Spleen (tissue), 11 donors: ENCODE measurements around the gene SLCO4C1. TPM values are rescaled to one million over a fixed set of nuclear protein-coding genes. Genes with fewer than 3 reads are reported as not detected.

ENCODE experiments used
- DNase-seq: peaks from one replicate; pipeline ENCODE4 v3.0.0-alpha.2; 2020
- H3K27ac ChIP-seq, 8 donors: fragments of 200-600 bp; sonication (generic) in 7 of 8; 1 replicate in 4 of 8; 2 replicates in 4 of 8; pipeline versions ENCODE4 v1.5.0 to v1.8.0; 2016 to 2021; ENCODE audit warnings: inconsistent platforms in 4 of 8, mild to moderate bottlenecking in 4 of 8, moderate library complexity in 1 of 8
- H3K27me3 ChIP-seq, 7 donors: fragments of 200-600 bp; sonication (generic) in 6 of 7; replicated peaks in 1 of 7; 1 replicate in 4 of 7; 2 replicates in 3 of 7; pipeline versions ENCODE4 v1.5.0 to v1.8.0; 2016 to 2021; ENCODE audit warnings: inconsistent platforms in 3 of 7, mild to moderate bottlenecking in 1 of 7
- H3K36me3 ChIP-seq, 6 donors: fragments of 200-600 bp; sonication (generic) in 5 of 6; 1 replicate in 4 of 6; 2 replicates in 2 of 6; pipeline versions ENCODE4 v1.5.0 to v1.8.0; 2016 to 2021; ENCODE audit warnings: inconsistent platforms in 2 of 6
- H3K4me1 ChIP-seq, 6 donors: fragments of 200-600 bp; sonication (generic) in 5 of 6; 1 replicate in 3 of 6; 2 replicates in 3 of 6; pipeline versions ENCODE4 v1.5.0 to v1.8.0; 2016 to 2021; ENCODE audit warnings: inconsistent platforms in 3 of 6
- H3K4me3 ChIP-seq, 8 donors: fragments of 200-600 bp; sonication (generic) in 7 of 8; 1 replicate in 4 of 8; 2 replicates in 4 of 8; pipeline versions ENCODE4 v1.5.0 to v1.8.0; 2016 to 2021; ENCODE audit warnings: inconsistent platforms in 4 of 8, mild to moderate bottlenecking in 4 of 8, moderate library complexity in 2 of 8
- H3K9me3 ChIP-seq, 8 donors: fragments of 200-600 bp; sonication (generic) in 7 of 8; 1 replicate in 4 of 8; 2 replicates in 4 of 8; pipeline versions ENCODE4 v1.5.0 to v1.8.0; 2016 to 2021; ENCODE audit warnings: inconsistent platforms in 4 of 8
- CTCF ChIP-seq, 11 experiments: fragments of 200-600 bp in 7 of 11; fragments of 450-650 bp in 4 of 11; sonication (generic) in 4 of 11; IDR thresholded peaks in 8 of 11; conservative IDR thresholded peaks in 3 of 11; 1 replicate in 7 of 11; 2 replicates in 4 of 11; pipeline versions ENCODE4 v1.4.0 to v1.8.0; 2016 to 2021; ENCODE audit warnings: antibody characterized with exemption in 11 of 11, inconsistent platforms in 4 of 11, mild to moderate bottlenecking in 1 of 11
- POLR2A ChIP-seq, 3 donors: fragments of 450-650 bp; IDR thresholded peaks; one replicate each; pipeline ENCODE4 v1.5.1; 2017; ENCODE audit warnings: antibody characterized with exemption in 3 of 3, mild to moderate bottlenecking in 1 of 3
- POLR2AphosphoS5 ChIP-seq, 3 donors: sonication (generic); formaldehyde crosslinking; IDR thresholded peaks; one replicate each; pipeline ENCODE4 v1.5.1; 2017; ENCODE audit warnings: antibody characterized with exemption in 3 of 3
- WGBS, 5 donors: extraction: QIAGEN DNeasy Blood & Tissue Kit in 3 of 5; methylation state at CpG; one replicate each; pipeline versions ENCODE4 v1.1.5 to v1.1.7; 2013 to 2018; 5-methylcytosine and 5-hydroxymethylcytosine counted together
- intact Hi-C: fragments of 100-400 bp; cut with DNase I; formaldehyde crosslinking; loops from one replicate; pipeline ENCODE4 v1.15.0; 2023; ENCODE audit warnings: low total_unique reads
- polyA plus RNA-seq, 3 donors: library from polyadenylated mRNA; stranded (reverse); fragments of 200-250 nt; gene quantifications; one replicate each; pipeline ENCODE4 v1.2.1, GENCODE V29; 2013
- total RNA-seq, 7 donors: library from RNA; depleted of rRNA in 3 of 7; stranded (reverse); fragments of >200 nt in 3 of 7; fragmentation: NEBNext Ultra II Directional in 4 of 7; extraction: Animal tissue kit (Norgen Biotek cat#: 25700) in 4 of 7; gene quantifications; one replicate each; pipeline versions ENCODE4 v1.1.0 to v1.2.1, GENCODE V29; 2016 to 2021
- donor health status: healthy with polysubstance abuse.
- donor health status: DM: no; HTN: no; CAD: no; lungs with moderate emphysema.
- donor health status: DM: no; HTN: no; CAD: no.
- donor health status: Bipolar disorder and iron deficiency.
- donor health status: healthy.
- donor health status: DM: no; HTN: no; CAD: no.
- donor health status: DM: yes; HTN: yes; CAD: no.

The SLCO4C1 gene
- total and polyA plus RNA-seq, 10 donors = 0.06 to 6.6 (median 2.3) TPM

GRCh38 chr5:102271759-102272158 is 24.3 kb downstream of the SLCO4C1 start:
- Histone ChIP-seq H3K4me1 (no peaks in the 10 kb centered on the region), H3K36me3 (peaks cover 0 to 7% (median 0%) of the 10 kb centered on the region in 6 donors), H3K9me3 (peaks cover 3 to 29% (median 25%) of the 10 kb centered on the region in 8 donors), H3K27ac (no peak overlapping the region), H3K27me3 (no peaks in the 10 kb centered on the region), H3K4me3 (no peak overlapping the region)
- intact Hi-C loops = no loop called here
- whole genome bisulfite sequencing, 5 donors = 73 to 80% (median 79%) methylated on average over 3 of the region's 3 CpGs
- TF ChIP-seq POLR2AphosphoS5 (IDR thresholded peaks at IDR 0.05) (no peak), POLR2A (IDR thresholded peaks at IDR 0.05) (no peak), CTCF (IDR thresholded peaks at IDR 0.05 in 8 of 11, conservative IDR thresholded peaks at IDR 0.05 in 3 of 11) (no peak)
- DNase-seq = no peak

GRCh38 chr5:102270036-102270435 is 26.0 kb downstream of the SLCO4C1 start:
- TF ChIP-seq POLR2AphosphoS5 (IDR thresholded peaks at IDR 0.05) (no peak), POLR2A (IDR thresholded peaks at IDR 0.05) (no peak), CTCF (IDR thresholded peaks at IDR 0.05 in 8 of 11, conservative IDR thresholded peaks at IDR 0.05 in 3 of 11) (no peak)
- DNase-seq = no peak
- Histone ChIP-seq H3K4me3 (no peak overlapping the region), H3K9me3 (peaks cover 3 to 33% (median 26%) of the 10 kb centered on the region in 8 donors), H3K4me1 (no peaks in the 10 kb centered on the region), H3K36me3 (peaks cover 0 to 7% (median 0%) of the 10 kb centered on the region in 6 donors), H3K27me3 (no peaks in the 10 kb centered on the region), H3K27ac (no peak overlapping the region)
- intact Hi-C loops = no loop called here

- Histone ChIP-seq H3K27me3 (no peaks in the 10 kb centered on the region), H3K36me3 (no peaks in the 10 kb centered on the region), H3K4me1 (no peaks in the 10 kb centered on the region), H3K9me3 (peaks cover 0 to 6% (median 0%) of the 10 kb centered on the region in 8 donors), H3K4me3 (no peak overlapping the region), H3K27ac (no peak overlapping the region)
- intact Hi-C loops = no loop called here
- WGBS, 5 donors = 74 to 93% (median 90%) methylated on average over 2 of the region's 2 CpGs
- DNase-seq = no peak
- no peak for TF ChIP-seq CTCF (IDR thresholded peaks at IDR 0.05 in 8 of 11, conservative IDR thresholded peaks at IDR 0.05 in 3 of 11)
- TF ChIP-seq POLR2AphosphoS5 (IDR thresholded peaks at IDR 0.05) = no peak
- no peak for TF ChIP-seq POLR2A (IDR thresholded peaks at IDR 0.05)
These were observed 33.4 kb downstream of the SLCO4C1 start for GRCh38 chr5:102262688-102263087.

- peaks cover 0 to under 1% (median 0%) of the 10 kb centered on the region in 8 donors for H3K9me3 ChIP-seq
- H3K4me1 ChIP-seq = no peaks in the 10 kb centered on the region
- H3K4me3 ChIP-seq = no peak overlapping the region
- 81 to 95% (median 85%) methylated on average over 3 of the region's 3 CpGs for WGBS, 5 donors
- TF ChIP-seq POLR2A (IDR thresholded peaks at IDR 0.05) = no peak
- no peak for TF ChIP-seq POLR2AphosphoS5 (IDR thresholded peaks at IDR 0.05)
- TF ChIP-seq CTCF (IDR thresholded peaks at IDR 0.05 in 8 of 11, conservative IDR thresholded peaks at IDR 0.05 in 3 of 11) = no peak
- intact Hi-C loops = no loop called here
- DNase-seq = no peak
- no peaks in the 10 kb centered on the region for H3K27me3 ChIP-seq
- peaks cover 0 to 21% (median 0%) of the 10 kb centered on the region in 6 donors for H3K36me3 ChIP-seq
- H3K27ac ChIP-seq = no peak overlapping the region
These were observed 46.7 kb downstream of the SLCO4C1 start for GRCh38 chr5:102249381-102249780.
